Right kidney (tissue), 1 donor: Measurements from ENCODE around the gene CDCP1.
A peak's percentile ranks its signal among the peaks of the same experiment; 100 is the strongest.
"Not testable (repeated sequence)": the region's sequence is repeated elsewhere in the genome, so short reads cannot be mapped to it uniquely, and the experiment has no call there.

Experiments
- DNase-seq: peaks from one replicate; pipeline ENCODE4 v3.0.0-alpha.2; 2016

CDCP1 gene

GRCh38 chr3:45170096-45170495 lies 23.9 kb upstream of the CDCP1 start:
- no peak for DNase-seq

- DNase-seq = no peak
These were observed 23.1 kb upstream of the CDCP1 start for GRCh38 chr3:45169125-45169904.

- DNase-seq = no peak
These were observed 22.3 kb upstream of the CDCP1 start for GRCh38 chr3:45168451-45168850.

GRCh38 chr3:45167011-45167911 lies 21.1 kb upstream of the CDCP1 start:
- peak; percentile 47 for DNase-seq

GRCh38 chr3:45166321-45166879 lies 20.2 kb upstream of the CDCP1 start:
- DNase-seq = no peak

- no peak for DNase-seq
These were observed 19.5 kb upstream of the CDCP1 start for GRCh38 chr3:45165497-45166283.

- DNase-seq = no peak
These were observed 17.9 kb upstream of the CDCP1 start for GRCh38 chr3:45164056-45164455.

GRCh38 chr3:45163481-45163880 lies 17.3 kb upstream of the CDCP1 start:
- DNase-seq = no peak

GRCh38 chr3:45154641-45155147 lies 8.5 kb upstream of the CDCP1 start:
- no peak for DNase-seq

- DNase-seq = no peak
These were observed 7.7 kb upstream of the CDCP1 start for GRCh38 chr3:45153658-45154437.

- DNase-seq = no peak
These were observed 6.1 kb upstream of the CDCP1 start for GRCh38 chr3:45152307-45152706.

GRCh38 chr3:45151100-45151499 lies 4.9 kb upstream of the CDCP1 start:
- no peak for DNase-seq

- DNase-seq = no peak
These were observed 2.7 kb upstream of the CDCP1 start for GRCh38 chr3:45148921-45149320.

- no peak for DNase-seq
These were observed 955 bp downstream of the CDCP1 start for GRCh38 chr3:45145223-45145622.

- DNase-seq = no peak
These were observed 2.2 kb downstream of the CDCP1 start for GRCh38 chr3:45143673-45144671.

GRCh38 chr3:45140770-45141155 lies 5.4 kb downstream of the CDCP1 start:
- DNase-seq = not testable (repeated sequence)

GRCh38 chr3:45140141-45140769 lies 5.9 kb downstream of the CDCP1 start:
- no peak for DNase-seq

GRCh38 chr3:45139372-45140140 lies 6.6 kb downstream of the CDCP1 start:
- no peak for DNase-seq
